ENCODE results near the gene ADGRG4.

ADGRG4 gene

GRCh38 chrX:136344320-136344719, 43.6 kb downstream of the ADGRG4 start:
- TF ChIP-seq, protein P1, sequence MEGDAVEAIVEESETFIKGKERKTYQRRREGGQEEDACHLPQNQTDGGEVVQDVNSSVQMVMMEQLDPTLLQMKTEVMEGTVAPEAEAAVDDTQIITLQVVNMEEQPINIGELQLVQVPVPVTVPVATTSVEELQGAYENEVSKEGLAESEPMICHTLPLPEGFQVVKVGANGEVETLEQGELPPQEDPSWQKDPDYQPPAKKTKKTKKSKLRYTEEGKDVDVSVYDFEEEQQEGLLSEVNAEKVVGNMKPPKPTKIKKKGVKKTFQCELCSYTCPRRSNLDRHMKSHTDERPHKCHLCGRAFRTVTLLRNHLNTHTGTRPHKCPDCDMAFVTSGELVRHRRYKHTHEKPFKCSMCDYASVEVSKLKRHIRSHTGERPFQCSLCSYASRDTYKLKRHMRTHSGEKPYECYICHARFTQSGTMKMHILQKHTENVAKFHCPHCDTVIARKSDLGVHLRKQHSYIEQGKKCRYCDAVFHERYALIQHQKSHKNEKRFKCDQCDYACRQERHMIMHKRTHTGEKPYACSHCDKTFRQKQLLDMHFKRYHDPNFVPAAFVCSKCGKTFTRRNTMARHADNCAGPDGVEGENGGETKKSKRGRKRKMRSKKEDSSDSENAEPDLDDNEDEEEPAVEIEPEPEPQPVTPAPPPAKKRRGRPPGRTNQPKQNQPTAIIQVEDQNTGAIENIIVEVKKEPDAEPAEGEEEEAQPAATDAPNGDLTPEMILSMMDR (IDR thresholded peaks at IDR 0.05; ENCODE audit: low read depth, low read length): no peak

GRCh38 chrX:136346506-136346905, 45.7 kb downstream of the ADGRG4 start:
- DNase-seq (ENCODE audit: extremely low read depth, low read depth): no peak
- TF ChIP-seq, protein P1 (IDR thresholded peaks at IDR 0.05; ENCODE audit: low read depth, low read length): no peak

More at GRCh38 chrX:136344320-136344719, 43.6 kb downstream of the ADGRG4 start:
- DNase-seq (ENCODE audit: extremely low read depth, low read depth): no peak

- DNase-seq (ENCODE audit: extremely low read depth, low read depth): no peak
- TF ChIP-seq, protein P1 (IDR thresholded peaks at IDR 0.05; ENCODE audit: low read depth, low read length): no peak
These were observed 46.9 kb downstream of the ADGRG4 start for GRCh38 chrX:136347706-136348105.

- TF ChIP-seq, protein P1 (IDR thresholded peaks at IDR 0.05; ENCODE audit: low read depth, low read length): no peak
- no peak for DNase-seq (ENCODE audit: extremely low read depth, low read depth)
These were observed 52.8 kb downstream of the ADGRG4 start for GRCh38 chrX:136353526-136354093.

GRCh38 chrX:136354201-136354600, 53.4 kb downstream of the ADGRG4 start:
- TF ChIP-seq, protein P1 (IDR thresholded peaks at IDR 0.05; ENCODE audit: low read depth, low read length): no peak
- DNase-seq (ENCODE audit: extremely low read depth, low read depth): no peak

- DNase-seq (ENCODE audit: extremely low read depth, low read depth): no peak
- TF ChIP-seq, protein P1 (IDR thresholded peaks at IDR 0.05; ENCODE audit: low read depth, low read length): no peak
These were observed 68.6 kb downstream of the ADGRG4 start for GRCh38 chrX:136369377-136369776.

GRCh38 chrX:136376713-136377112, 76.0 kb downstream of the ADGRG4 start:
- TF ChIP-seq, protein P1 (IDR thresholded peaks at IDR 0.05; ENCODE audit: low read depth, low read length): no peak
- no peak for DNase-seq (ENCODE audit: extremely low read depth, low read depth)
